C4-2B (cell line): ENCODE measurements around the gene RHD.
"Not testable (repeated sequence)": the region's sequence is repeated elsewhere in the genome, so short reads cannot be mapped to it uniquely, and the experiment has no call there.

ENCODE experiments used
- CTCF ChIP-seq: fragments of 450-650 bp; conservative IDR thresholded peaks from 2 replicates; pipeline ENCODE4 v1.5.1; 2017; ENCODE audit warnings: mild to moderate bottlenecking
- ZFX ChIP-seq: fragments of 450-650 bp; IDR thresholded peaks from 2 replicates; pipeline ENCODE4 v1.6.1; 2017

GRCh38 chr1:25309085-25309484 is 36.8 kb downstream of the RHD start:
- not testable (repeated sequence) for TF ChIP-seq CTCF, ZFX
